Measurements from ENCODE around the gene CACNB4.
A peak's percentile ranks its signal among the peaks of the same experiment; 100 is the strongest.

Gene CACNB4

GRCh38 chr2:151908204-151908882 is 190.5 kb downstream of the CACNB4 start:
- no peaks in the 10 kb centered on the region for H3K9me3 ChIP-seq
- peaks cover 20 to 25% of the 10 kb centered on the region in 2 experiments for H3K4me1 ChIP-seq (ENCODE audit: control insufficient read depth in 1 of 2, insufficient read depth in 1 of 2, low read depth in 1 of 2, low read length in 1 of 2)
- H3K27ac ChIP-seq: no peak overlapping the region
- no peaks in the 10 kb centered on the region for H3K27me3 ChIP-seq
- no peak overlapping the region for H3K4me3 ChIP-seq (ENCODE audit: low read depth in 1 of 2, low read length in 1 of 2)
- no peak for TF ChIP-seq CTCF (IDR thresholded peaks at IDR 0.05)
- no peaks in the 10 kb centered on the region for H3K36me3 ChIP-seq

GRCh38 chr2:151907286-151908203 is 191.3 kb downstream of the CACNB4 start:
- Histone ChIP-seq H3K4me3 (ENCODE audit: low read depth in 1 of 2, low read length in 1 of 2) (no peak overlapping the region), H3K27me3 (no peaks in the 10 kb centered on the region), H3K4me1 (ENCODE audit: control insufficient read depth in 1 of 2, insufficient read depth in 1 of 2, low read depth in 1 of 2, low read length in 1 of 2) (peaks cover 12 to 17% of the 10 kb centered on the region in 2 experiments), H3K27ac (no peak overlapping the region), H3K9me3 (no peaks in the 10 kb centered on the region), H3K36me3 (no peaks in the 10 kb centered on the region)
- TF ChIP-seq CTCF (IDR thresholded peaks at IDR 0.05): no peak

GRCh38 chr2:151906633-151906998 is 192.2 kb downstream of the CACNB4 start:
- Histone ChIP-seq H3K36me3 (no peaks in the 10 kb centered on the region), H3K27me3 (no peaks in the 10 kb centered on the region), H3K9me3 (no peaks in the 10 kb centered on the region), H3K4me1 (ENCODE audit: control insufficient read depth in 1 of 2, insufficient read depth in 1 of 2, low read depth in 1 of 2, low read length in 1 of 2) (peaks cover 6 to 8% of the 10 kb centered on the region in 2 experiments), H3K27ac (no peak overlapping the region), H3K4me3 (ENCODE audit: low read depth in 1 of 2, low read length in 1 of 2) (no peak overlapping the region)
- no peak for TF ChIP-seq CTCF (IDR thresholded peaks at IDR 0.05)

- Histone ChIP-seq H3K4me1 (ENCODE audit: control insufficient read depth in 1 of 2, insufficient read depth in 1 of 2, low read depth in 1 of 2, low read length in 1 of 2) (peaks cover 6 to 8% of the 10 kb centered on the region in 2 experiments), H3K27ac (no peak overlapping the region), H3K4me3 (ENCODE audit: low read depth in 1 of 2, low read length in 1 of 2) (no peak overlapping the region), H3K27me3 (no peaks in the 10 kb centered on the region), H3K36me3 (no peaks in the 10 kb centered on the region), H3K9me3 (no peaks in the 10 kb centered on the region)
- no peak for TF ChIP-seq CTCF (IDR thresholded peaks at IDR 0.05)
Observed at GRCh38 chr2:151905963-151906632, 192.7 kb downstream of the CACNB4 start.

- Histone ChIP-seq H3K27ac (peak overlapping the region; percentile 16), H3K9me3 (no peaks in the 10 kb centered on the region), H3K36me3 (no peaks in the 10 kb centered on the region), H3K27me3 (no peaks in the 10 kb centered on the region), H3K4me1 (ENCODE audit: control insufficient read depth in 1 of 2, insufficient read depth in 1 of 2, low read depth in 1 of 2, low read length in 1 of 2) (peaks cover 6 to 8% of the 10 kb centered on the region in 2 experiments), H3K4me3 (ENCODE audit: low read depth in 1 of 2, low read length in 1 of 2) (no peak overlapping the region)
- TF ChIP-seq CTCF (IDR thresholded peaks at IDR 0.05): no peak
Observed at GRCh38 chr2:151904807-151905206, 194.0 kb downstream of the CACNB4 start.

Data from neutrophil (primary cell).